ENCODE data around the gene ZNF200.
"Not testable (repeated sequence)": the region's sequence is repeated elsewhere in the genome, so short reads cannot be mapped to it uniquely, and the experiment has no call there.

The ZNF200 gene

GRCh38 chr16:3198334-3199072 is 36.5 kb downstream of the ZNF200 start:
- DNase-seq: no peak

- DNase-seq: not testable (repeated sequence)
Observed at GRCh38 chr16:3197694-3198333, 37.1 kb downstream of the ZNF200 start.

GRCh38 chr16:3195975-3196374 is 39.0 kb downstream of the ZNF200 start:
- DNase-seq: no peak

GRCh38 chr16:3194792-3195191 is 40.2 kb downstream of the ZNF200 start:
- no peak for DNase-seq

GRCh38 chr16:3193221-3194212 is 41.4 kb downstream of the ZNF200 start:
- no peak for DNase-seq

GRCh38 chr16:3192476-3193019 is 42.4 kb downstream of the ZNF200 start:
- no peak for DNase-seq

- DNase-seq: no peak
Observed at GRCh38 chr16:3190949-3191353, 44.0 kb downstream of the ZNF200 start.

GRCh38 chr16:3189869-3190268 is 45.1 kb downstream of the ZNF200 start:
- DNase-seq: no peak

GRCh38 chr16:3188925-3189825 is 45.8 kb downstream of the ZNF200 start:
- no peak for DNase-seq

GRCh38 chr16:3188675-3188924 is 46.4 kb downstream of the ZNF200 start:
- no peak for DNase-seq

GRCh38 chr16:3187798-3188674 is 46.9 kb downstream of the ZNF200 start, which contains the start of gene OR1F1:
OR1F1 (plus strand) TSS chr16:3188204.
- DNase-seq: no peak

- no peak for DNase-seq
Observed at GRCh38 chr16:3186946-3187690, 47.8 kb downstream of the ZNF200 start.

GRCh38 chr16:3183445-3184139 is 51.4 kb downstream of the ZNF200 start:
- DNase-seq: no peak

GRCh38 chr16:3182608-3183444 is 52.1 kb downstream of the ZNF200 start:
- no peak for DNase-seq

GRCh38 chr16:3182293-3182607 is 52.7 kb downstream of the ZNF200 start:
- not testable (repeated sequence) for DNase-seq

GRCh38 chr16:3180445-3180878 is 54.5 kb downstream of the ZNF200 start:
- DNase-seq: no peak

- no peak for DNase-seq
Observed at GRCh38 chr16:3179651-3180050, 55.3 kb downstream of the ZNF200 start.

GRCh38 chr16:3175157-3176093 is 59.5 kb downstream of the ZNF200 start:
- DNase-seq: no peak

Data from MV-4-11 (cell line).